Breast epithelium (tissue), 4 donors: Measurements from ENCODE around the gene PARM1. TPM values are rescaled to one million over a fixed set of nuclear protein-coding genes. Genes with fewer than 3 reads are reported as not detected.
"Not testable (repeated sequence)": the region's sequence is repeated elsewhere in the genome, so short reads cannot be mapped to it uniquely, and the experiment has no call there.

Source experiments
- DNase-seq, 2 donors: peaks; one replicate each; pipeline ENCODE4 v3.0.0-alpha.2; 2019; ENCODE audit warnings: low spot score in 2 of 2
- H3K27ac ChIP-seq, 2 donors: fragments of 200-600 bp; sonication (generic) in 1 of 2; one replicate each; pipeline ENCODE4 v1.5.1; 2016 to 2019; ENCODE audit warnings: mild to moderate bottlenecking in 1 of 2
- H3K27me3 ChIP-seq, 2 donors: fragments of 200-600 bp; sonication (generic) in 1 of 2; one replicate each; pipeline versions ENCODE4 v1.5.1 to v1.6.0; 2017 to 2019; ENCODE audit warnings: control low read depth in 1 of 2, mild to moderate bottlenecking in 1 of 2
- H3K36me3 ChIP-seq: fragments of 200-600 bp; one replicate; pipeline ENCODE4 v1.5.1; 2019
- H3K4me1 ChIP-seq, 2 donors: fragments of 200-600 bp; sonication (generic); one replicate each; pipeline ENCODE4 v1.5.1; 2016 to 2019; ENCODE audit warnings: control low read depth in 1 of 2
- H3K4me3 ChIP-seq, 3 donors: fragments of 200-600 bp; sonication (generic); 1 replicate in 2 of 3; 2 replicates in 1 of 3; pipeline ENCODE4 v1.5.1; 2016 to 2019; ENCODE audit warnings: mild to moderate bottlenecking in 3 of 3, moderate library complexity in 2 of 3
- H3K9me3 ChIP-seq, 2 donors: fragments of 200-600 bp; sonication (generic) in 1 of 2; one replicate each; pipeline ENCODE4 v1.5.1; 2016 to 2019; ENCODE audit warnings: control low read depth in 1 of 2
- POLR2A ChIP-seq: fragments of 450-650 bp; IDR thresholded peaks from one replicate; pipeline ENCODE4 v1.6.1; 2016; ENCODE audit warnings: antibody characterized with exemption, mild to moderate bottlenecking, moderate library complexity
- POLR2AphosphoS5 ChIP-seq, 3 donors: sonication (generic); formaldehyde crosslinking; IDR thresholded peaks; one replicate each; pipeline ENCODE4 v1.6.1; 2017; ENCODE audit warnings: antibody characterized with exemption in 3 of 3
- intact Hi-C: fragments of 100-400 bp; cut with DNase I; formaldehyde crosslinking; loops from one replicate; pipeline ENCODE4 v1.15.1; 2023; ENCODE audit warnings: low total_unique reads
- total RNA-seq, 3 donors: library from RNA; depleted of rRNA; stranded (reverse); fragments of >200 nt; gene quantifications; one replicate each; pipeline ENCODE4 v1.1.0, GENCODE V29; 2016
- TF ChIP-seq, protein P1 (sequence below), 3 donors: fragments of 450-650 bp; IDR thresholded peaks; one replicate each; pipeline ENCODE4 v1.5.1; 2016 to 2017; ENCODE audit warnings: antibody characterized with exemption in 3 of 3, mild to moderate bottlenecking in 3 of 3, moderate library complexity in 3 of 3

Gene PARM1
- total RNA-seq, 3 donors from 2014 or later = 12.1 to 41.1 (median 18.0) TPM

DNA sequence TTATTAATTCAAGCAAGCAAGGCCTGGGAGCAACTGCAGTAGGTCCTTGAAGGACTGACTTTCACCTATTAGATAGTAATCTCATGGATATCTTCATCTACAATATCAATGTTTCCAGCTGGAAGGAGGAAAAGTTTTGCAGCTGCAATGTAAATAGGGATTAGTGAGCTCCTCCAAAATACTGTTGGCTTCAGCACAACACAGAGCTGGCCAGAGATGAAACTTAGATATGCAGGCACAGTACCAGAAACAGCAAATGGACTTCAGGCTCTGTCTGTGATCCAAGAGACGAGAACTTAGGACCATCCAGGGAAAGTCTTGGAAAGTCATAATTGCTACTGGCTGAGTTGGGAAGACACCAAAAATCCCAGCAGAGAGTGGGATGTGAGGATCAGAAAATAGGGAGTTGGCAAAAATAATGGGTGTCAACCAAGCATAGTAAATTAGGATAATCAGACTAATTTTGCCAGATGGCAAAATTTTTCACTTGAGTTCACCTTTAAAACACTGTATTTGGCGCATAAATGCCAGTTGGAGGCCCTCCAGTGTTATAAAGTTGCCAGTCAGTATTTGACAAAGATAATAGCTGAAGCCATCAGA lies 57.5 kb downstream of the PARM1 start:
- no peaks in the 10 kb centered on the region for H3K9me3 ChIP-seq
- intact Hi-C loops = no loop called here
- TF ChIP-seq POLR2A = no peak
- TF ChIP-seq, protein P1, sequence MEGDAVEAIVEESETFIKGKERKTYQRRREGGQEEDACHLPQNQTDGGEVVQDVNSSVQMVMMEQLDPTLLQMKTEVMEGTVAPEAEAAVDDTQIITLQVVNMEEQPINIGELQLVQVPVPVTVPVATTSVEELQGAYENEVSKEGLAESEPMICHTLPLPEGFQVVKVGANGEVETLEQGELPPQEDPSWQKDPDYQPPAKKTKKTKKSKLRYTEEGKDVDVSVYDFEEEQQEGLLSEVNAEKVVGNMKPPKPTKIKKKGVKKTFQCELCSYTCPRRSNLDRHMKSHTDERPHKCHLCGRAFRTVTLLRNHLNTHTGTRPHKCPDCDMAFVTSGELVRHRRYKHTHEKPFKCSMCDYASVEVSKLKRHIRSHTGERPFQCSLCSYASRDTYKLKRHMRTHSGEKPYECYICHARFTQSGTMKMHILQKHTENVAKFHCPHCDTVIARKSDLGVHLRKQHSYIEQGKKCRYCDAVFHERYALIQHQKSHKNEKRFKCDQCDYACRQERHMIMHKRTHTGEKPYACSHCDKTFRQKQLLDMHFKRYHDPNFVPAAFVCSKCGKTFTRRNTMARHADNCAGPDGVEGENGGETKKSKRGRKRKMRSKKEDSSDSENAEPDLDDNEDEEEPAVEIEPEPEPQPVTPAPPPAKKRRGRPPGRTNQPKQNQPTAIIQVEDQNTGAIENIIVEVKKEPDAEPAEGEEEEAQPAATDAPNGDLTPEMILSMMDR (IDR thresholded peaks at IDR 0.05) = no peak
- no peak for TF ChIP-seq POLR2AphosphoS5 (IDR thresholded peaks at IDR 0.05)
- no peak overlapping the region for H3K4me3 ChIP-seq
- no peak overlapping the region for H3K27ac ChIP-seq
- H3K27me3 ChIP-seq = no peaks in the 10 kb centered on the region
- DNase-seq = no peak
- H3K36me3 ChIP-seq = no peaks in the 10 kb centered on the region
- H3K4me1 ChIP-seq = no peaks in the 10 kb centered on the region

DNA sequence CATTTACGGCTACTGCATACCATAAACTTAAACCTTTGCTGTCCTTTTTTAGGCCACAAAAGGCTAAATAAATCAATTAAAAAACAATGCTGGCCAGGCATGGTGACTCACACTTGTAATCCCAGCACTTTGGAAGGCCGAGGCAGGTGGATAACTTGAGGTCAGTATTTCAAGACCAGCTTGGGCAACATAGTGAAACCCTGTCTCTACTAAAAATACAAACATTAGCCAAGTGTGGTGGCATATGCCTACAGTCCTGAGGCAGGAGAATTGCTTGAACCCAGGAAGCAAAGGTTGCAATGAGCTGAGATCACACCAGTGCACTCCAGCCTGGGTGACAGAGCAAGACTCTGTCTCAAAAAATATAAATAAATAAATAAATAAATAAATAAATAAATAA lies 61.5 kb downstream of the PARM1 start:
- H3K27ac ChIP-seq, H3K4me1 ChIP-seq, H3K36me3 ChIP-seq, intact Hi-C loops, H3K27me3 ChIP-seq, DNase-seq, H3K9me3 ChIP-seq, H3K4me3 ChIP-seq: not testable (repeated sequence)

DNA sequence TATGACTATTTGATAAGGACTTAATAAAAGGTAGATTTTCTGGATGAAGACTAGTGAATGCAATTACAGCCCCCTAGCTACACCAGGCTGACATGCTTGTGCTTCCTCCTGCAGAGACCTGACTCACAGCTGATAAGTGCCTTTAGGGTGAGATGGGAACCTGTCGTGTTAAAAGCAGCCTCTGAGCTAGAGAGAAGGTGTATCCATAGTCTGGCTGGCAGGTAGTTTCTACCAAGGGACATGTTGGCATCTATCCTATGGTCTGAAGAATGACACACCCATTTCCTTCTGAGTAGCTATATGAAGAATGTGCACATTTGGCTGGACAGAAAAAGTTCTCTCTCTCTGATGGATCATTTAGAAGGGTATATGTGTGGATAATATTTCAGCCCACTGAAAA lies 64.1 kb downstream of the PARM1 start:
- Histone ChIP-seq H3K27me3 (no peaks in the 10 kb centered on the region), H3K9me3 (no peaks in the 10 kb centered on the region), H3K36me3 (no peaks in the 10 kb centered on the region), H3K27ac (no peak overlapping the region), H3K4me1 (no peaks in the 10 kb centered on the region), H3K4me3 (no peak overlapping the region)
- no peak for DNase-seq
- TF ChIP-seq POLR2AphosphoS5 (IDR thresholded peaks at IDR 0.05) = no peak
- TF ChIP-seq, protein P1 (IDR thresholded peaks at IDR 0.05) = no peak
- TF ChIP-seq POLR2A = no peak
- intact Hi-C loops = no loop called here

DNA sequence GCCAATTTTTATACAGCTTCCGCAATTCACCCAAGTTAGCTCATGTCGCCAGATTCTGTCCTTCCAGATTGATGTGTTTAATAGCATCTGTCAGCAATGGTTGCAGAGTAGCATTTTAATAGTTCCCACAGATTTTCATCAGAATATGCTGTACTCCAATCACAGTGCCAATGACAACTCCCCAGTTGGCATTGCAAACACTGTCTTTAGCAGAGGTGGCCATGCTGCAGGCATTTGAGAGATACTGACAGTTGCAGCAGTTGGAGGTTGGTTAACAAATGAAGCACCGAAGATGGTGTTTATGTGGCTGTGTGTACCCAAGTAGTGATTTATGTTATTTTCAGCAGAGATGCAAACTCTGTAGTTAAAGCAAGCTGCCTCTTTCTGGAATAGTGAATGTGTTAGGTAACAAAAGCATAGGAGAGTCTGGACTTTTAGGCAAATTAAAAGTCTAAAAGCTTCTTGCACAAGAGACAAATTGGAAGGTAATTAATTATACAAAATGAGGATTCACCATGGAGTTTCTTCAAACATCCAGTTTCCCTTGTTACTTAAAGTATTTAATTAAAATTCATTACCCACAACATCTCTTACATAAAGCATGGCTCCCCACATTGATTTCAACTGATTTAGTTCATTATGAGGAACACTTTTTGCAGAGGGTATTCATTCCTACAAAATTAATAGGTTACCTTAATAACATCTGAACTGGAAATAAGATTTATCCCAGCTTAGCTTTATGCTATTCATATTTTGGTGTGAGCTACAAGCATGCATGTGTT lies 65.2 kb downstream of the PARM1 start:
- intact Hi-C loops = no loop called here
- no peak for DNase-seq
- Histone ChIP-seq H3K4me3 (no peak overlapping the region), H3K9me3 (no peaks in the 10 kb centered on the region), H3K36me3 (no peaks in the 10 kb centered on the region), H3K4me1 (no peaks in the 10 kb centered on the region), H3K27ac (no peak overlapping the region), H3K27me3 (no peaks in the 10 kb centered on the region)
- TF ChIP-seq POLR2A = no peak
- TF ChIP-seq POLR2AphosphoS5 (IDR thresholded peaks at IDR 0.05) = no peak

DNA sequence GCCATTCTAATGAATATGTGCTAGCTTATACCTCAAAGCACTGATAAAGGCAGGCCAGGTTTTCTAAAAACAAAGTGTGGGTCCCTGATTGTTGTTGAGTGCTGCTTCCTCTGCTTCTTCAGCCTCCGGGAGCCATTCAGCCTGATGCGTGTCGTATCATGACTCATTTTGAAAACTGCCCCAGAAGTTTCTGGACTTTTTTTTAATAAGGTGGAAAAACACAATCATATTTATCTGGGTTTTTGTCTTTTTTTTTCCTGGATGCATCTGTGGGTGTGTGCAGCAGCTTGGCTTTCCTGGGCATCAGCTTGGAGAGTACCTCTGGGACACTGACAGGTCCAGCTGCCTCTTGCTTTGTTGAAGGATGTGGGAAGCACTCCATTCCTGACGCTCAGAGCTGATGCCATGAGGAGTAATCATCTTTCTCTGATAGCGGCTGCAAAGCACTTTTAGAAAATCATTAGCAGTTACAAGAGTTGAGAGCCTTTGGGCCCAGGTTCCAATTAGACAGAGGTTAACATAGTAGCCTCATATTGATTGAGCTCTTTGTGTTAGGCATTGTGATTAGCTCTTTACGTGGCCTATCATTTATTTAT lies 66.9 kb downstream of the PARM1 start:
- intact Hi-C loops = no loop called here

More for the DNA sequence above, 66.9 kb downstream of the PARM1 start:
- Histone ChIP-seq H3K4me3 (no peak overlapping the region), H3K4me1 (no peaks in the 10 kb centered on the region), H3K36me3 (no peaks in the 10 kb centered on the region), H3K27me3 (no peaks in the 10 kb centered on the region), H3K9me3 (no peaks in the 10 kb centered on the region), H3K27ac (no peak overlapping the region)
- TF ChIP-seq POLR2A = no peak
- TF ChIP-seq POLR2AphosphoS5 (IDR thresholded peaks at IDR 0.05) = no peak
- TF ChIP-seq, protein P1 (IDR thresholded peaks at IDR 0.05) = no peak
- no peak for DNase-seq
